Calu3 (cell line): ENCODE data around the gene ELANE. TPM values are rescaled to one million over a fixed set of nuclear protein-coding genes. Genes with fewer than 3 reads are reported as not detected.

ENCODE experiments used
- BruUV-seq: library from RNA; stranded (reverse); fragments of 400-500 nt; replicated peaks from 2 replicates; lab custom pipeline; 2021; lab: Mats Ljungman, UMichigan
- CTCF ChIA-PET: fragments of 300-600 bp; sonication (Branson Sonifier 250); formaldehyde crosslinking; loops from one replicate; lab custom pipeline; 2022; ENCODE audit warnings: antibody characterized with exemption; lab: Charles Lee
- DNase-seq: peaks from one replicate; pipeline ENCODE4 v3.0.0; 2022
- H3K27ac Mint-ChIP-seq: one replicate; pipeline ENCODE4 v1.8.0; 2022; ENCODE audit warnings: mixed read lengths; ENCODE audit not compliant: unreplicated experiment
- H3K27me3 Mint-ChIP-seq: one replicate; pipeline ENCODE4 v1.8.0; 2022; ENCODE audit warnings: mixed read lengths; ENCODE audit not compliant: unreplicated experiment
- H3K36me3 Mint-ChIP-seq: one replicate; pipeline ENCODE4 v1.8.0; 2022; ENCODE audit warnings: mild to moderate bottlenecking, moderate library complexity, mixed read lengths; ENCODE audit not compliant: insufficient read depth, unreplicated experiment
- H3K4me1 Mint-ChIP-seq: one replicate; pipeline ENCODE4 v1.8.0; 2022; ENCODE audit warnings: mild to moderate bottlenecking, low read depth, mixed read lengths; ENCODE audit not compliant: unreplicated experiment
- H3K4me3 Mint-ChIP-seq: one replicate; pipeline ENCODE4 v1.8.0; 2022; ENCODE audit warnings: mild to moderate bottlenecking, low read depth, moderate library complexity, mixed read lengths; ENCODE audit not compliant: unreplicated experiment
- H3K9me3 Mint-ChIP-seq: one replicate; pipeline ENCODE4 v1.8.0; 2022; ENCODE audit warnings: low read depth, mixed read lengths; ENCODE audit not compliant: unreplicated experiment
- CTCF ChIP-seq: fragments of 200-600 bp; IDR thresholded peaks from one replicate; pipeline ENCODE4 v1.8.0; 2022; ENCODE audit warnings: antibody characterized with exemption; ENCODE audit not compliant: unreplicated experiment
- intact Hi-C: fragments of 100-400 bp; cut with micrococcal nuclease; formaldehyde crosslinking; loops from one replicate; pipeline ENCODE4 v1.10.0; 2022; ENCODE audit not compliant: unreplicated experiment
- total RNA-seq: library from RNA; stranded (reverse); gene quantifications from 2 replicates; pipeline ENCODE4 v1.2.3, GENCODE V29; 2022

Gene ELANE
- total RNA-seq, 1 experiment from 2014 or later = not detected

DNA sequence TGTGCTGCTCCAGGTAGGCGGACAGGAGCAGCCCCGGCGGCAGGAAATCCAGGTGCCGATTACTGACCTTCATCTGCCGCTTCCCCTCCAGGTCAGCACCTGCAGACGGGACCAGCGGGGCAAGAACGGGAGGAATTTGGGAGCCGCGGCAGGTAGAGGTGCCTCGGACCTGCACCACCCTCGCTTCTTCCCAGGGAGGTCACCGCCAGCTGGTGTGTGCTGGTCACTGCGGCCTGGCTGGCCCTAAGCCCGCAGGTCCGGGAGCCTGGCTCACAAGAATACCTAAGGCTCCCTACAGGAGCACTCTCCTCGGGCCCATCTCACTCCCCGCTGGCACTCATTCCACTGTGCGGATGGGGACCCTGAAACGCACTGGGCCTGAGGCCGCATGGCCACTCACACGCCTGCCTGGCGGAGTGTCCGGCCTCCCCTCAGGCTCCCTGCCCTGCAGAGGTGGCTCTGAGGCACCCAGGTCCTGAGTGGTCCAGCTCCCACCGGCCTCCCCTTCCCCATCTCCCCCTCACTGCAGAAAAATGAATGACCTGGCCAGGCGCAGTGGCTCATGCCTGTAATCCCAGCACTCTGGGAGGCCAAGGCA, 45.4 kb downstream of the ELANE start:
- no peak overlapping the region for H3K27ac Mint-ChIP-seq
- H3K4me3 Mint-ChIP-seq = no peak overlapping the region
- no peaks in the 10 kb centered on the region for H3K9me3 Mint-ChIP-seq
- no peaks in the 10 kb centered on the region for H3K4me1 Mint-ChIP-seq
- CTCF ChIA-PET = interaction anchor here (1.3 kb wide), 1 partner anchor 11 kb away, joined by 4 read pairs; no protein-coding TSS in a partner anchor
- DNase-seq = no peak
- BruUV-seq = no TSS peak
- peaks cover 51% of the 10 kb centered on the region for H3K36me3 Mint-ChIP-seq
- no peaks in the 10 kb centered on the region for H3K27me3 Mint-ChIP-seq
- no peak for TF ChIP-seq CTCF
- intact Hi-C loops = no loop called here

DNA sequence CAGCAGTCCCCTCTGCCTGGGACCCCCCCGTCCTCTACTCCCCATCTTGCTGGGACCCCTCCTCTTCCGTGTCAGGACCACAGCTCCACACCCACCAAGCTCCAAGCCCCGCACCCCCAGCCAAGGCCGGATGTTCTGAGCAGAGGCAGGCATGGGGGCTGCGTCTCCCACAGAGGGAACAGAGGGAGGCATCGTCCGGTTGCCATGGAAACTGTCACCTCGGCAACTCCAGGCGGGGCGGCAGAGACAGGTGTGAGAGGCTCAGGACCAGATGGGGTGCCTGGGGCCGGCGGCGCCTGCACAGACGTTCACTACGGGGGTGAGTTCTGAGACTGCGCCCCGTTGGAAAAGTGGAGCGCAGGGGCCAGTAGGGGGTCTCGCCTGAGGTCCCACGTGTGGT, 46.6 kb downstream of the ELANE start:
- CTCF ChIA-PET = interaction anchor here (0.6 kb wide), 1 partner anchor 466 kb away, joined by 3 read pairs; no protein-coding TSS in a partner anchor
- Mint-ChIP-seq H3K27ac (no peak overlapping the region), H3K4me1 (no peaks in the 10 kb centered on the region), H3K4me3 (no peak overlapping the region), H3K36me3 (peaks cover 40% of the 10 kb centered on the region), H3K27me3 (no peaks in the 10 kb centered on the region), H3K9me3 (no peaks in the 10 kb centered on the region)
- intact Hi-C loops = no loop called here
- no peak for DNase-seq
- no TSS peak for BruUV-seq
- no peak for TF ChIP-seq CTCF

DNA sequence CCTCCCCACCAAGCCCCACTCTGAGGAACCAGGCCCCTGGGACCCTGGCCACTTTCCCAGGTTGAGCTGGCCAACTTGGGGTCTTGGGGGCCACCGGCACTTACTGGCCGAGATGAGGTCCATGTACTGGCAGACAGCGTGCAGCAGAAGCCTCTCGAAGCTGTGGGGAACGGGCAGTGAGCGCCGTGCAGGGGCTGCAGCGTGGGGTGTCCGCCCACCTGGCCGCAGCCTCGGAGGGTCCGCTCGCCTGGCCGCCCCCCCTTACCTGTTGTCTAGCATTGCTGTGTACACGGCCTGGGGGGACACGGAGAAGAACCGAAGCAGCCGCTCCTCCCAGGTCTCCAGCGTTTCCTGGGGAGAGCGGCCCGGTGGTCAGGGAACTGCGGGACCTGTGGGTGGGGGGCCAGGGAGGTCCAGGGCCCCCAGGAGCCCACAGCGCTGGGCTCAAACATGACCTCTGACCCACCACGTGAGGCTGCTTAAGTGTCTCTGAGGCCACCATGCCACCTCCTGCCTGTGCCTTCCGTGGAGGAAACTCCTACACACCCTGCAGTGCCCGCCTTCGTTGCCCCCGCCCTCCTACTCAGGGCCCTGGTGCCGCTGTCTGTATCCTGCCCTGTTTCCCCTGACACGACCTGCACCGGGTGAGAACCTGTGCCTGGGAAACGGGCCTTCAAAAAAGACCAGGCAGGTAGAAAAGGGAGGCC, 47.4 kb downstream of the ELANE start:
- Mint-ChIP-seq H3K4me3 (no peak overlapping the region), H3K4me1 (no peaks in the 10 kb centered on the region), H3K27ac (no peak overlapping the region), H3K27me3 (no peaks in the 10 kb centered on the region), H3K9me3 (no peaks in the 10 kb centered on the region), H3K36me3 (peaks cover 41% of the 10 kb centered on the region)
- DNase-seq = no peak
- intact Hi-C loops = no loop called here
- no peak for TF ChIP-seq CTCF
- BruUV-seq = no TSS peak
- CTCF ChIA-PET = interaction anchor here (0.7 kb wide), 1 partner anchor 86 kb away, joined by 4 read pairs; no protein-coding TSS in a partner anchor

GRCh38 chr19:900043-900301, 47.9 kb downstream of the ELANE start:
- intact Hi-C loops = no loop called here
- no peak overlapping the region for H3K4me3 Mint-ChIP-seq
- no peaks in the 10 kb centered on the region for H3K9me3 Mint-ChIP-seq
- BruUV-seq = no TSS peak
- no peaks in the 10 kb centered on the region for H3K27me3 Mint-ChIP-seq
- no peak for DNase-seq
- H3K27ac Mint-ChIP-seq = no peak overlapping the region
- no peak for TF ChIP-seq CTCF
- CTCF ChIA-PET = no interaction called here
- H3K36me3 Mint-ChIP-seq = peaks cover 41% of the 10 kb centered on the region
- no peaks in the 10 kb centered on the region for H3K4me1 Mint-ChIP-seq
